Left ventricle myocardium inferior (tissue), 1 donor: Measurements from ENCODE around the gene ITPR1. TPM values are rescaled to one million over a fixed set of nuclear protein-coding genes. Genes with fewer than 3 reads are reported as not detected.

Source experiments
- DNase-seq: peaks from one replicate; pipeline ENCODE4 v3.0.0-alpha.2; 2020
- H3K27ac ChIP-seq: fragments of 200-600 bp; replicated peaks from 2 replicates; pipeline ENCODE4 v1.8.0; 2021
- H3K27me3 ChIP-seq: fragments of 200-600 bp; 2 replicates; pipeline ENCODE4 v1.8.0; 2021; ENCODE audit warnings: low read depth
- H3K36me3 ChIP-seq: fragments of 200-600 bp; 2 replicates; pipeline ENCODE4 v1.8.0; 2021
- H3K4me1 ChIP-seq: fragments of 200-600 bp; 2 replicates; pipeline ENCODE4 v1.8.0; 2021
- H3K4me3 ChIP-seq: fragments of 200-600 bp; 2 replicates; pipeline ENCODE4 v1.8.0; 2021; ENCODE audit warnings: mild to moderate bottlenecking, moderate library complexity
- H3K9me3 ChIP-seq: fragments of 200-600 bp; replicated peaks from 2 replicates; pipeline ENCODE4 v1.8.0; 2021
- CTCF ChIP-seq: fragments of 200-600 bp; IDR thresholded peaks from 2 replicates; pipeline ENCODE4 v1.8.0; 2021; ENCODE audit warnings: antibody characterized with exemption, mild to moderate bottlenecking, borderline replicate concordance
- intact Hi-C: fragments of 100-400 bp; cut with micrococcal nuclease; formaldehyde crosslinking; loops from one replicate; pipeline ENCODE4 v1.11.0; 2022
- total RNA-seq: library from RNA; stranded (reverse); fragmentation: NEBNext Ultra II Directional; extraction: Animal tissue kit (Norgen Biotek cat#: 25700); gene quantifications from one replicate; pipeline ENCODE4 v1.2.1, GENCODE V29; 2021
- donor health status: DM: no; HTN: yes; CAD: no; lungs with severe emphysema.

ITPR1 gene
- total RNA-seq, 1 donor from 2014 or later, result 29.0 TPM

- Histone ChIP-seq H3K27ac (no peak overlapping the region), H3K9me3 (peaks cover 16% of the 10 kb centered on the region), H3K36me3 (peaks cover 84% of the 10 kb centered on the region)
These were observed 300.2 kb downstream of the ITPR1 start for GRCh38 chr3:4793311-4793710.

DNA sequence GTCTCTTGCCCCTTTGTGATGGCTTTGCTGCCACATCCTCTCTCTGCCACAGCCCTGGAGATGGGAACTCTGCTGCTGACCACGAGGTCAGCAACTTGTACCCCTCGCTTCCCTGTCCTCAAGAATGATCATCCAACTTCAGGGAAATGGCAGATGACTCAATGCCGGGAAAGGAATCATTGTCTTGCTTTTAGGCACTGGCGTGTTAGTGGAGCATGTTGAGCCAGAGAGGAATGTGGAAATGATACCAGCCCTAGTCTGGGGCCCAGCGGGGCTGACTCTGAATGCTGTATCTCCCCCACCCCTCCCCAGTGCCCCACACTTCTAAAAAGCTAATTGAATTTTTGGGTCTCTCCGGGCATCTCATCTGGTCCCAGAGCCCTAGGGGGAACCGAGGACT, 301.2 kb downstream of the ITPR1 start:
- H3K27ac ChIP-seq, result peak overlapping the region; percentile 11
- intact Hi-C loops, result no loop called here

More at GRCh38 chr3:4793311-4793710, 300.2 kb downstream of the ITPR1 start:
- Histone ChIP-seq H3K27me3 (no peaks in the 10 kb centered on the region), H3K4me1 (no peaks in the 10 kb centered on the region), H3K4me3 (no peak overlapping the region)
- TF ChIP-seq CTCF, result no peak
- DNase-seq, result no peak
- intact Hi-C loops, result no loop called here

DNA sequence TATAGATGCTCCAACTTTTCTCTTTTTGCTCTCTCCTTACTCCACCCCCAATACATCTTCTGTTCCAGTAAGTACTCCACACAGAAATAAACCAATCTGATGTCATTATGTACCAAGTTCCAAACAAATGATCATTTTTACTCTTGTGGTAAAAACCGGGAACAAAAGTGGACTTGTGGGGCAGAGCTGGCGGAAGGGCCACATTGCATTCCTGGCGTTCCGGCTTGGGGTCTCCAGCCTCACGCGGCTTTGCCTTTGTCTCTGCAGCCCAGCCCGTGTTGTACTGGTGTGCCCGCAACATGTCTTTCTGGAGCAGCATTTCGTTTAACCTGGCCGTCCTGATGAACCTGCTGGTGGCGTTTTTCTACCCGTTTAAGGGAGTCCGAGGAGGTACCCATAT, 301.6 kb downstream of the ITPR1 start:
- peak overlapping the region; percentile 4 for H3K4me3 ChIP-seq
- H3K9me3 ChIP-seq, result peaks cover 16% of the 10 kb centered on the region
- H3K36me3 ChIP-seq, result peaks cover 72% of the 10 kb centered on the region
- DNase-seq, result no peak
- peaks cover 8% of the 10 kb centered on the region for H3K4me1 ChIP-seq
- H3K27me3 ChIP-seq, result no peaks in the 10 kb centered on the region
- intact Hi-C loops, result no loop called here
- TF ChIP-seq CTCF, result no peak
- peak overlapping the region; percentile 20 for H3K27ac ChIP-seq

More for the DNA sequence above, 301.2 kb downstream of the ITPR1 start:
- Histone ChIP-seq H3K27me3 (no peaks in the 10 kb centered on the region), H3K9me3 (peaks cover 16% of the 10 kb centered on the region), H3K36me3 (peaks cover 76% of the 10 kb centered on the region), H3K4me1 (peaks cover 3% of the 10 kb centered on the region), H3K4me3 (no peak overlapping the region)
- no peak for DNase-seq
- TF ChIP-seq CTCF, result no peak

DNA sequence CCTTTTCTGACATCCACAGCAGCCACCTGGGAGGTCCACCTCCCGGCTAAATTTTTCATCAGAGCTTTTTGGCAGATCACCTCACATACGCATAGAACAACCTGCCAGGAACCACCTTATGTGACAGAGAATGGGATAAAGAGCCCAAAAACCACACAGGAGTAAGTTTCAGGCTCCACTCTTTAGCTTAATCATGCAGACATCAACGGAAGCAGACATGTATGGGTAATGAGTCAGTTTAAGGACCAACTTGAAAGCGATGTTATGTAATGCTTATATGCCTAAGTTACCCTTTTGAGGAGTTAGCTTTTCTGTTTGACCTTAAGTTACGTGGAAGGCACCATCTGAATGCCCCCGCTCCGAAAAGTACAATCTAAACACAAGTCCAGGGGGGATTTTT, 302.8 kb downstream of the ITPR1 start:
- DNase-seq, result no peak
- no peak for TF ChIP-seq CTCF
- Histone ChIP-seq H3K9me3 (peaks cover 16% of the 10 kb centered on the region), H3K27ac (no peak overlapping the region), H3K4me3 (no peak overlapping the region), H3K27me3 (no peaks in the 10 kb centered on the region), H3K36me3 (peaks cover 63% of the 10 kb centered on the region), H3K4me1 (peaks cover 15% of the 10 kb centered on the region)
- intact Hi-C loops, result no loop called here

- Histone ChIP-seq H3K4me3 (no peak overlapping the region), H3K36me3 (peaks cover 63% of the 10 kb centered on the region), H3K27ac (no peak overlapping the region), H3K4me1 (peaks cover 15% of the 10 kb centered on the region), H3K9me3 (peaks cover 16% of the 10 kb centered on the region), H3K27me3 (no peaks in the 10 kb centered on the region)
- DNase-seq, result no peak
- intact Hi-C loops, result no loop called here
- TF ChIP-seq CTCF, result no peak
These were observed 304.1 kb downstream of the ITPR1 start for GRCh38 chr3:4797201-4797705.
